Measurements from ENCODE around the gene SPSB4.

DNA sequence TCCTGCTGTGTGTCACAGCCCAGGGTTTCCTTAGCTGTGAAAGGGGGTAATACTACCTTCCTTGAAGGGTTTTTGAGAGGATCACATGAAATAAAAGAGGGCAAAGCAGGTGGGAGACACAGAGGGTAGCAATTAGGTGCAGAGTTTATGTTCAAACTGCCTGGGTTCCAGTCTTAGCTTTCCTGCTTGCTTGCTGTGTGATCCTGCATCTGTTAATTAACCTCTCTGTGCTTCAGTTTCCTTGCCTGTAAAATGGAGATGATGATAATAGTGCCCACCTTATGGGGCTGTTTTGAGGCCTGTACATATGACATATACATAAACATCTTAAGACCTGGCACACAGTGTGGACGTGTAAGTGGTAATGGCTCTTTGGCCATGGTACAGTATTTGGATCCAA lies 35.0 kb downstream of the SPSB4 start:
- TF ChIP-seq, protein P1, sequence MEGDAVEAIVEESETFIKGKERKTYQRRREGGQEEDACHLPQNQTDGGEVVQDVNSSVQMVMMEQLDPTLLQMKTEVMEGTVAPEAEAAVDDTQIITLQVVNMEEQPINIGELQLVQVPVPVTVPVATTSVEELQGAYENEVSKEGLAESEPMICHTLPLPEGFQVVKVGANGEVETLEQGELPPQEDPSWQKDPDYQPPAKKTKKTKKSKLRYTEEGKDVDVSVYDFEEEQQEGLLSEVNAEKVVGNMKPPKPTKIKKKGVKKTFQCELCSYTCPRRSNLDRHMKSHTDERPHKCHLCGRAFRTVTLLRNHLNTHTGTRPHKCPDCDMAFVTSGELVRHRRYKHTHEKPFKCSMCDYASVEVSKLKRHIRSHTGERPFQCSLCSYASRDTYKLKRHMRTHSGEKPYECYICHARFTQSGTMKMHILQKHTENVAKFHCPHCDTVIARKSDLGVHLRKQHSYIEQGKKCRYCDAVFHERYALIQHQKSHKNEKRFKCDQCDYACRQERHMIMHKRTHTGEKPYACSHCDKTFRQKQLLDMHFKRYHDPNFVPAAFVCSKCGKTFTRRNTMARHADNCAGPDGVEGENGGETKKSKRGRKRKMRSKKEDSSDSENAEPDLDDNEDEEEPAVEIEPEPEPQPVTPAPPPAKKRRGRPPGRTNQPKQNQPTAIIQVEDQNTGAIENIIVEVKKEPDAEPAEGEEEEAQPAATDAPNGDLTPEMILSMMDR (IDR thresholded peaks at IDR 0.05), result no peak
- TF ChIP-seq EZH2 (IDR thresholded peaks at IDR 0.05; ENCODE audit: borderline replicate concordance, insufficient read depth, low read depth, low read length, poor library complexity, severe bottlenecking), result no peak
